Raji (cell line): ENCODE results near the gene ARR3.

Experiments
- POLR2A ChIP-seq: IDR thresholded peaks from 2 replicates; pipeline ENCODE4 v1.6.1; 2011; ENCODE audit warnings: low read depth, low read length, control low read depth; ENCODE audit not compliant: insufficient read depth

The ARR3 gene

GRCh38 chrX:70268034-70268433 is at the start of gene ARR3:
Gene ARR3, plus strand, starts transcription at chrX:70268334. Its CDS starts 1,052 bp downstream, at chrX:70269386.
- TF ChIP-seq POLR2A: no peak

- no peak for TF ChIP-seq POLR2A
These were observed 48.0 kb upstream of the ARR3 start for GRCh38 chrX:70219938-70220764.

- no peak for TF ChIP-seq POLR2A
These were observed 42.1 kb upstream of the ARR3 start for GRCh38 chrX:70226048-70226447.

GRCh38 chrX:70226687-70227086 is 41.4 kb upstream of the ARR3 start:
- no peak for TF ChIP-seq POLR2A

- TF ChIP-seq POLR2A: no peak
These were observed 36.5 kb upstream of the ARR3 start for GRCh38 chrX:70231666-70232065.

GRCh38 chrX:70234355-70234754 is 33.8 kb upstream of the ARR3 start, which contains the start of gene AWAT1:
Gene AWAT1, plus strand, starts transcription at chrX:70234655. Its CDS starts 41 bp downstream, at chrX:70234696.
- no peak for TF ChIP-seq POLR2A

GRCh38 chrX:70240751-70241150 is 27.4 kb upstream of the ARR3 start:
- no peak for TF ChIP-seq POLR2A

- TF ChIP-seq POLR2A: no peak
These were observed 26.6 kb upstream of the ARR3 start for GRCh38 chrX:70241501-70241900.

- TF ChIP-seq POLR2A: no peak
These were observed 23.3 kb upstream of the ARR3 start for GRCh38 chrX:70244881-70245280.

- TF ChIP-seq POLR2A: no peak
These were observed 20.9 kb upstream of the ARR3 start for GRCh38 chrX:70247252-70247651.

- TF ChIP-seq POLR2A: no peak
These were observed 15.6 kb upstream of the ARR3 start for GRCh38 chrX:70252491-70252890.

- TF ChIP-seq POLR2A: no peak
These were observed 14.6 kb upstream of the ARR3 start for GRCh38 chrX:70253377-70254062.

GRCh38 chrX:70254063-70254400 is 14.1 kb upstream of the ARR3 start:
- no peak for TF ChIP-seq POLR2A

GRCh38 chrX:70254909-70255308 is 13.2 kb upstream of the ARR3 start:
- TF ChIP-seq POLR2A: no peak

- TF ChIP-seq POLR2A: no peak
These were observed 12.7 kb upstream of the ARR3 start for GRCh38 chrX:70255452-70255851.

- TF ChIP-seq POLR2A: no peak
These were observed 10.5 kb upstream of the ARR3 start for GRCh38 chrX:70257423-70258288.

GRCh38 chrX:70260104-70260503 is 8.0 kb upstream of the ARR3 start, which contains the start of gene P2RY4:
Gene P2RY4, minus strand, starts transcription at chrX:70260204. Its CDS starts 580 bp downstream, at chrX:70259624.
- no peak for TF ChIP-seq POLR2A
